H1 (cell line): ENCODE results near the gene CD247. TPM values are rescaled to one million over a fixed set of nuclear protein-coding genes. Genes with fewer than 3 reads are reported as not detected.

Experiments
- CTCF ChIA-PET: fragments of 300-600 bp; sonication (Branson Sonifier 250); formaldehyde crosslinking; loops from one replicate; lab custom pipeline; 2021; ENCODE audit not compliant: partially characterized antibody; lab: Charles Lee
- POLR2A ChIA-PET: fragments of 300-600 bp; sonication (Branson Sonifier 250); formaldehyde crosslinking; loops from one replicate; lab custom pipeline; 2021; ENCODE audit warnings: inconsistent platforms; ENCODE audit not compliant: partially characterized antibody; lab: Charles Lee
- DNase-seq, 2 experiments: peaks; one replicate each; pipeline versions ENCODE4 v3.0.0 to v3.0.0-alpha.2; 2010 to 2022; ENCODE audit warnings: low spot score in 2 of 2, low read depth in 1 of 2, mixed read lengths in 1 of 2
- FAIRE-seq: peaks from 2 replicates; lab custom pipeline; 2011; peaks lifted over from hg19 to GRCh38; lab: Jason Lieb, UNC
- H2AFZ ChIP-seq: 2 replicates; pipeline ENCODE4 v1.8.1; 2012; ENCODE audit warnings: low read length, inconsistent platforms
- H2AK5ac ChIP-seq: 2 replicates; pipeline ENCODE4 v1.6.1; 2013; ENCODE audit warnings: low read depth, low read length
- H2BK120ac ChIP-seq: replicated peaks from 2 replicates; pipeline ENCODE3; 2013; ENCODE audit warnings: low read depth, low read length, inconsistent platforms
- H2BK12ac ChIP-seq: 2 replicates; pipeline ENCODE4 v1.6.1; 2013; ENCODE audit warnings: low read depth, low read length
- H2BK15ac ChIP-seq: 2 replicates; pipeline ENCODE4 v1.6.1; 2013; ENCODE audit warnings: low read length
- H2BK20ac ChIP-seq: 2 replicates; pipeline ENCODE4 v1.6.1; 2013; ENCODE audit warnings: low read length
- H2BK5ac ChIP-seq: 2 replicates; pipeline ENCODE4 v1.6.1; 2013; ENCODE audit warnings: low read depth, low read length
- H3K14ac ChIP-seq: 2 replicates; pipeline ENCODE4 v1.6.1; 2013; ENCODE audit warnings: inconsistent platforms; ENCODE audit not compliant: insufficient read length
- H3K18ac ChIP-seq: 2 replicates; pipeline ENCODE4 v1.6.1; 2013; ENCODE audit warnings: low read length; ENCODE audit errors: extremely low read depth
- H3K23ac ChIP-seq: 2 replicates; pipeline ENCODE4 v1.6.1; 2013; ENCODE audit warnings: inconsistent platforms; ENCODE audit not compliant: insufficient read length
- H3K23me2 ChIP-seq: 2 replicates; pipeline ENCODE4 v1.6.1; 2013; ENCODE audit warnings: low read depth, low read length
- H3K27ac ChIP-seq: 2 replicates; pipeline ENCODE4 v1.6.1; 2011; ENCODE audit warnings: low read depth, low read length, inconsistent platforms
- H3K27me3 ChIP-seq, 4 experiments: replicated peaks in 1 of 4; 1 replicate in 1 of 4; 2 replicates in 3 of 4; pipeline versions ENCODE4 v1.6.1 to v1.8.1; 2011 to 2013; ENCODE audit warnings: low read length in 3 of 4, mild to moderate bottlenecking in 3 of 4, inconsistent platforms in 2 of 4, mixed read lengths in 2 of 4, moderate library complexity in 1 of 4; ENCODE audit not compliant: control insufficient read depth in 3 of 4, insufficient read depth in 3 of 4; ENCODE audit errors: extremely low read depth in 1 of 4
- H3K36me3 ChIP-seq, 4 experiments: 2 replicates each; pipeline versions ENCODE4 v1.6.1 to v1.8.1; 2011 to 2013; ENCODE audit warnings: mild to moderate bottlenecking in 4 of 4, low read length in 3 of 4, moderate library complexity in 2 of 4, control low read depth in 1 of 4, inconsistent platforms in 1 of 4; ENCODE audit not compliant: insufficient read depth in 4 of 4, control insufficient read depth in 2 of 4
- H3K4ac ChIP-seq: replicated peaks from 2 replicates; pipeline ENCODE3; 2013; ENCODE audit warnings: low read length, low read depth, mixed read lengths, inconsistent platforms; ENCODE audit not compliant: insufficient read length
- H3K4me1 ChIP-seq, 4 experiments: replicated peaks in 1 of 4; 1 replicate in 1 of 4; 2 replicates in 3 of 4; pipeline versions ENCODE4 v1.6.1 to v1.8.1; 2011 to 2013; ENCODE audit warnings: low read length in 3 of 4, inconsistent platforms in 2 of 4, mixed read lengths in 1 of 4; ENCODE audit not compliant: insufficient read depth in 4 of 4, control insufficient read depth in 3 of 4
- H3K4me2 ChIP-seq, 2 experiments: 2 replicates each; pipeline versions ENCODE4 v1.6.1 to v1.8.1; 2011 to 2013; ENCODE audit warnings: low read depth in 2 of 2, low read length in 2 of 2, control low read depth in 1 of 2, inconsistent platforms in 1 of 2, mild to moderate bottlenecking in 1 of 2; ENCODE audit not compliant: insufficient read depth in 1 of 2
- H3K4me3 ChIP-seq, 4 experiments: fragments of 200-600, 300-600 bp in 1 of 4; sonication (generic), shearing (Covaris generic), sonication (Bioruptor Twin) in 1 of 4; 2 replicates each; pipeline versions ENCODE4 v1.5.1 to v1.8.1; 2011 to 2016; ENCODE audit warnings: low read length in 4 of 4, low read depth in 3 of 4, control low read depth in 2 of 4, inconsistent platforms in 2 of 4, mild to moderate bottlenecking in 2 of 4, mixed read lengths in 1 of 4, moderate library complexity in 1 of 4; ENCODE audit not compliant: insufficient read depth in 2 of 4; ENCODE audit errors: extremely low read depth in 1 of 4
- H3K56ac ChIP-seq: replicated peaks from 2 replicates; pipeline ENCODE3; 2013; ENCODE audit warnings: low read depth, mild to moderate bottlenecking, mixed read lengths, low read length, inconsistent platforms; ENCODE audit not compliant: insufficient read length
- H3K79me1 ChIP-seq: 2 replicates; pipeline ENCODE4 v1.6.1; 2013; ENCODE audit warnings: low read depth, low read length, control low read depth
- H3K79me2 ChIP-seq, 2 experiments: 2 replicates each; pipeline versions ENCODE4 v1.6.1 to v1.8.1; 2012 to 2013; ENCODE audit warnings: low read length in 2 of 2, mild to moderate bottlenecking in 2 of 2, inconsistent platforms in 1 of 2; ENCODE audit not compliant: insufficient read depth in 2 of 2, control insufficient read depth in 1 of 2
- H3K9ac ChIP-seq, 4 experiments: replicated peaks in 1 of 4; 1 replicate in 1 of 4; 2 replicates in 3 of 4; pipeline versions ENCODE4 v1.6.1 to v1.8.1; 2011 to 2013; ENCODE audit warnings: low read depth in 3 of 4, low read length in 3 of 4, control low read depth in 2 of 4, mild to moderate bottlenecking in 2 of 4, moderate library complexity in 2 of 4, inconsistent platforms in 1 of 4; ENCODE audit errors: extremely low read depth in 1 of 4
- H3K9me3 ChIP-seq, 2 experiments: 2 replicates each; pipeline versions ENCODE4 v1.6.1 to v1.8.1; 2012 to 2013; ENCODE audit warnings: mild to moderate bottlenecking in 2 of 2, moderate library complexity in 2 of 2, control low read depth in 1 of 2, inconsistent platforms in 1 of 2, low read depth in 1 of 2, low read length in 1 of 2, mixed read lengths in 1 of 2; ENCODE audit not compliant: insufficient read depth in 2 of 2
- H4K20me1 ChIP-seq, 2 experiments: replicated peaks in 1 of 2; 2 replicates each; pipeline versions ENCODE3 to v1.8.1; 2011 to 2013; ENCODE audit warnings: inconsistent platforms in 2 of 2, low read length in 2 of 2, mild to moderate bottlenecking in 1 of 2; ENCODE audit not compliant: insufficient read depth in 2 of 2, control insufficient read depth in 1 of 2
- H4K5ac ChIP-seq: 2 replicates; pipeline ENCODE4 v1.6.1; 2013; ENCODE audit warnings: low read length, low read depth, mixed read lengths, inconsistent platforms; ENCODE audit not compliant: insufficient read length
- H4K8ac ChIP-seq: 2 replicates; pipeline ENCODE4 v1.8.0; 2013; ENCODE audit warnings: mild to moderate bottlenecking, moderate library complexity, low read length, inconsistent platforms; ENCODE audit not compliant: insufficient read depth; ENCODE audit errors: extremely low read depth
- H4K91ac ChIP-seq: replicated peaks from 2 replicates; pipeline ENCODE3; 2013; ENCODE audit warnings: low read length, mixed read lengths, inconsistent platforms; ENCODE audit not compliant: insufficient read length
- GABPA ChIP-seq: IDR thresholded peaks from 2 replicates; pipeline ENCODE4 v1.6.1; 2011; ENCODE audit warnings: mild to moderate bottlenecking, low read length, moderate library complexity, borderline replicate concordance; ENCODE audit not compliant: insufficient read depth
- WGBS, 2 experiments: shearing (Covaris generic) in 1 of 2; methylation state at CpG; one replicate each; pipeline versions ENCODE4 v1.1.6 to v1.1.7; 2013 to 2015; ENCODE audit warnings: low lambda C conversion rate in 2 of 2, mixed read lengths in 2 of 2, inconsistent platforms in 1 of 2, low coverage in 1 of 2, missing lambda C conversion rate in 1 of 2; ENCODE audit not compliant: insufficient replicate concordance in 2 of 2, insufficient coverage in 1 of 2, insufficient read length in 1 of 2; ENCODE audit errors: extremely low coverage in 1 of 2, missing lambda C conversion rate in 1 of 2; 5-methylcytosine and 5-hydroxymethylcytosine counted together
- polyA plus RNA-seq, 7 experiments: library from polyadenylated mRNA; depleted of rRNA in 3 of 7; stranded (reverse) in 5 of 7; unstranded in 2 of 7; fragments of >200 nt in 5 of 7; fragments of 200-250 nt in 2 of 7; gene quantifications; 1 replicate in 5 of 7; 2 replicates in 1 of 7; 4 replicates in 1 of 7; pipeline versions ENCODE4 v1.2.1 to v1.2.3, GENCODE V29; 2011 to 2013; ENCODE audit warnings: missing spikeins in 2 of 7, mixed read lengths in 2 of 7
- total RNA-seq: library from RNA; stranded (reverse); fragmentation: NEBNext Ultra II Directional; extraction: Animal tissue kit (Norgen Biotek cat#: 25700); gene quantifications from 2 replicates; pipeline ENCODE4 v1.2.1, GENCODE V29; 2021

CD247 gene
- total and polyA plus RNA-seq, 2 of the 8 experiments (the other 6 are each of a cell fraction or from before 2014, with no cell fraction given) = 2.0 to 2.2 TPM

DNA sequence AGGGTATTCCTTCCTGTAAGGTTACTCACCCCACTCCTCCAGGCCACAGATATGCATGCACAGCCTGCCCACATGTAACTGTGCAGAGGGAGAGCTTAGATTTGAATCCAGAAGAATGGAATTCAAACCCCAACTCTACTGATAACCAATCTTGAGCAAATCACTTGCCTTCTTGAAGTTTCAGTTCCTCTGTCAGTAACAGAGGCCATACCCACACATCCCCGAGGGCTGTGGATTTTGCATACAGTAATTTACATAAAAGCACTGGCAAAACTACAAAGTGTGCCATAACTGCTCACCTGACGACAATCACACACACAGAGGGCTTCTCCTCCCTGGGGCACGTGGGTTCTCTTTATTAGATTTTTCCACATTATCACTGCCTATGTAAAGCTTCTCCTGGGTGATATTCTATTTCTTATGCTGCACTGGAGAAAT is 18.6 kb downstream of the CD247 start:
- H2AK5ac ChIP-seq = no peak overlapping the region
- no peak overlapping the region for H2BK120ac ChIP-seq
- ChIA-PET POLR2A (interaction anchor here (1.9 kb wide), 1 partner anchor 10 kb away, joined by 5 read pairs; no protein-coding TSS in a partner anchor), CTCF (interaction anchor here (1.3 to 2.2 kb wide), 6 partner anchors 29 to 91 kb away, joined by 3 to 11 read pairs (median 4); no protein-coding TSS in a partner anchor)
- no peaks in the 10 kb centered on the region for H3K36me3 ChIP-seq
- DNase-seq (no peak), FAIRE-seq (no peak)
- no peaks in the 10 kb centered on the region for H4K20me1 ChIP-seq
- H4K5ac ChIP-seq = no peak overlapping the region
- no peak overlapping the region for H2BK15ac ChIP-seq
- no peak overlapping the region for H2AFZ ChIP-seq
- H3K9ac ChIP-seq = no peak overlapping the region
- no peaks in the 10 kb centered on the region for H3K79me1 ChIP-seq
- no peaks in the 10 kb centered on the region for H3K79me2 ChIP-seq
- no peak overlapping the region for H3K4me3 ChIP-seq
- WGBS, 2 experiments = 77% methylated on average over 3 of the region's 3 CpGs; no CpG with 5 or more reads in 1 of the 2 experiments
- peaks cover 0 to 2% (median 0%) of the 10 kb centered on the region in 4 experiments; a peak in 1 of 7 replicates for H3K27me3 ChIP-seq
- no peak overlapping the region for H4K91ac ChIP-seq
- no peak overlapping the region for H3K23ac ChIP-seq
- no peak overlapping the region for H3K18ac ChIP-seq
- no peak overlapping the region for H2BK5ac ChIP-seq
- TF ChIP-seq GABPA = no peak
- no peak overlapping the region for H4K8ac ChIP-seq
- H3K9me3 ChIP-seq = no peaks in the 10 kb centered on the region
- H3K4me1 ChIP-seq = peaks cover 4 to 12% (median 9%) of the 10 kb centered on the region in 4 experiments; a peak in 5 of 7 replicates
- H3K14ac ChIP-seq = no peak overlapping the region
- H2BK12ac ChIP-seq = no peak overlapping the region
- no peak overlapping the region for H2BK20ac ChIP-seq
- H3K4me2 ChIP-seq = no peak overlapping the region
- no peaks in the 10 kb centered on the region for H3K23me2 ChIP-seq
- no peak overlapping the region for H3K4ac ChIP-seq
- H3K27ac ChIP-seq = no peak overlapping the region
- H3K56ac ChIP-seq = no peak overlapping the region
